Measurements from ENCODE around the gene CRP.

DNA sequence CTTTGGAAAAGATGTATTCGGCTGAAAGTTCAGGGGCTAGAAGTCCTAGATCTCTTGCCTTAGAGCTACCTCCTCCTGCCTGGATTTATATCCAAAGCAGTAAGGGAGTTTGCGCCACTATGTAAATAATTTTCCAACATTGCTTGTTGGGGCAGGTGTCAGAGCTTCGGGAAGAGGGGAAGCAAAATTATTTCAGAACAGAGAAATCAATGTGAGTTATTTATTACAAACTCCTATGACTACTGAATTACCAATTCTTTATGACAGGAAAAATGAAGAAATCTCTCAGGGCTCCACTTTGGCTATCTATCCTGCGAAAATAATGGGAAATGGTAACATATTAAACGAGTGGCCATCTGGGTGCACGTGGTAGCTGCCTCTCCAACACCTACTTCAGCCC lies at the start of gene CRP:
- TF ChIP-seq CTCF (IDR thresholded peaks at IDR 0.05) (no peak), POLR2A (IDR thresholded peaks at IDR 0.05) (no peak)
